OCI-LY7 (cell line): ENCODE data around the gene TMIGD1.

Experiments used
- CTCF ChIP-seq: fragments of 200-600 bp; sonication (generic); conservative IDR thresholded peaks from 2 replicates; pipeline ENCODE4 v1.5.1; 2014; ENCODE audit warnings: mild to moderate bottlenecking, antibody characterized with exemption, low read length, moderate library complexity, mixed read lengths
- EZH2phosphoT487 ChIP-seq: fragments of 200-600 bp; sonication (generic); IDR thresholded peaks from 2 replicates; pipeline ENCODE4 v1.6.1; 2018; ENCODE audit warnings: low read depth, borderline replicate concordance, mild to moderate bottlenecking, mixed run types, antibody characterized with exemption, low read length, moderate library complexity, mixed read lengths

GRCh38 chr17:30339086-30339485 is 5.2 kb upstream of the TMIGD1 start:
- no peak for TF ChIP-seq CTCF
- TF ChIP-seq EZH2phosphoT487: no peak
